GM12878 (cell line): ENCODE results near the gene SCRN1. TPM values are rescaled to one million over a fixed set of nuclear protein-coding genes. Genes with fewer than 3 reads are reported as not detected.

Source experiments
- ATAC-seq: fragments of 200-7000 bp; cut with Tn5 transposase; 3 replicates; pipeline ENCODE4 v1.9.1; 2020; ENCODE audit warnings: mild to moderate bottlenecking, moderate library complexity
- BruUV-seq: library from RNA; stranded (reverse); fragments of 400-500 nt; replicated peaks from 2 replicates; lab custom pipeline; 2021; lab: Mats Ljungman, UMichigan
- CTCF ChIA-PET: fragments of 300-600 bp; sonication (Branson Sonifier 250); formaldehyde crosslinking; extraction: SDS; loops from one replicate; lab custom pipeline; 2021; ENCODE audit warnings: inconsistent platforms; lab: Yijun Ruan, JAX
- POLR2A ChIA-PET: fragments of 350-600 bp; formaldehyde crosslinking; extraction: SDS; loops from one replicate; lab custom pipeline; 2021; ENCODE audit warnings: inconsistent platforms; lab: Charles Lee
- RAD21 ChIA-PET: fragments of 300-600 bp; sonication (Branson Sonifier 250); formaldehyde crosslinking; loops from one replicate; lab custom pipeline; 2023; ENCODE audit warnings: antibody characterized with exemption; ENCODE audit not compliant: unreplicated experiment; lab: Charles Lee
- SMC1A ChIA-PET: fragments of 300-600 bp; sonication (Branson Sonifier 250); formaldehyde crosslinking; loops from one replicate; lab custom pipeline; 2023; ENCODE audit not compliant: unreplicated experiment, uncharacterized antibody; lab: Charles Lee
- DNase-seq: peaks from one replicate; pipeline ENCODE4 v3.0.0-alpha.2; 2011; ENCODE audit warnings: low read depth, low spot score
- FAIRE-seq: peaks from 3 replicates; lab custom pipeline; 2011; peaks lifted over from hg19 to GRCh38; lab: Jason Lieb, UNC
- H2AFZ ChIP-seq: 2 replicates; pipeline ENCODE4 v1.6.0; 2011; ENCODE audit warnings: low read depth, low read length, control low read depth; ENCODE audit not compliant: control insufficient read depth
- H3K27ac ChIP-seq: 2 replicates; pipeline ENCODE4 v1.5.1; 2011; ENCODE audit warnings: control low read depth; ENCODE audit not compliant: control insufficient read depth, insufficient read depth
- H3K27me3 ChIP-seq, 2 experiments: replicated peaks in 1 of 2; 2 replicates each; pipeline versions ENCODE4 v1.6.0 to v1.6.1; 2011; ENCODE audit warnings: low read length in 1 of 2; ENCODE audit not compliant: control insufficient read depth in 2 of 2, insufficient read depth in 2 of 2
- H3K36me3 ChIP-seq, 2 experiments: 2 replicates each; pipeline ENCODE4 v1.5.1; 2011; ENCODE audit warnings: low read length in 1 of 2; ENCODE audit not compliant: control insufficient read depth in 2 of 2, insufficient read depth in 2 of 2
- H3K4me1 ChIP-seq: 2 replicates; pipeline ENCODE4 v1.6.1; 2011; ENCODE audit warnings: mild to moderate bottlenecking, low read length, moderate library complexity, mixed read lengths; ENCODE audit not compliant: control insufficient read depth, insufficient read depth
- H3K4me2 ChIP-seq: 2 replicates; pipeline ENCODE4 v1.6.0; 2011; ENCODE audit warnings: control low read depth; ENCODE audit not compliant: control insufficient read depth, insufficient read depth
- H3K4me3 ChIP-seq: fragments of 200-600 bp; sonication (generic); 2 replicates; pipeline ENCODE4 v1.5.1; 2016
- H3K79me2 ChIP-seq: 2 replicates; pipeline ENCODE4 v1.6.0; 2011; ENCODE audit warnings: low read length; ENCODE audit not compliant: control insufficient read depth, insufficient read depth
- H3K9ac ChIP-seq: 2 replicates; pipeline ENCODE4 v1.8.0; 2011; ENCODE audit warnings: low read length, control low read depth, mixed read lengths; ENCODE audit not compliant: control insufficient read depth, insufficient read depth
- H3K9me3 ChIP-seq: replicated peaks from 3 replicates; pipeline ENCODE4 v1.5.1; 2011; ENCODE audit warnings: mild to moderate bottlenecking, low read length; ENCODE audit not compliant: control insufficient read depth, insufficient read depth
- H4K20me1 ChIP-seq: 2 replicates; pipeline ENCODE4 v1.6.0; 2011; ENCODE audit not compliant: control insufficient read depth, insufficient read depth
- CEBPB ChIP-seq, 2 experiments: fragments of 150-350 bp in 1 of 2; IDR thresholded peaks; 2 replicates each; pipeline ENCODE4 v1.6.1; 2012 to 2014; ENCODE audit warnings: low read depth in 2 of 2, low read length in 2 of 2, borderline replicate concordance in 1 of 2, inconsistent platforms in 1 of 2
- E4F1 ChIP-seq: fragments of 450-650 bp; IDR thresholded peaks from 2 replicates; pipeline ENCODE4 v1.6.1; 2018; ENCODE audit warnings: borderline replicate concordance, mild to moderate bottlenecking; ENCODE audit not compliant: partially characterized antibody
- MYC ChIP-seq: IDR thresholded peaks from 2 replicates; pipeline ENCODE4 v1.6.1; 2011; ENCODE audit warnings: mild to moderate bottlenecking, low read length, moderate library complexity, inconsistent platforms; ENCODE audit not compliant: insufficient read depth, insufficient replicate concordance, insufficient read length, severe bottlenecking
- PBX3 ChIP-seq: IDR thresholded peaks from 2 replicates; pipeline ENCODE4 v1.6.1; 2011; ENCODE audit warnings: mild to moderate bottlenecking, low read depth, low read length, moderate library complexity; ENCODE audit not compliant: insufficient replicate concordance
- PKNOX1 ChIP-seq: fragments of 450-650 bp; IDR thresholded peaks from 2 replicates; pipeline ENCODE4 v1.6.1; 2016; ENCODE audit warnings: mild to moderate bottlenecking
- RELA ChIP-seq: fragments of 450-650 bp; IDR thresholded peaks from 2 replicates; pipeline ENCODE4 v1.8.0; 2014; ENCODE audit warnings: borderline replicate concordance; ENCODE audit not compliant: partially characterized antibody
- SREBF2 ChIP-seq: IDR thresholded peaks from 2 replicates; pipeline ENCODE4 v1.6.1; 2012; ENCODE audit warnings: mild to moderate bottlenecking, low read length
- WRNIP1 ChIP-seq: IDR thresholded peaks from 2 replicates; pipeline ENCODE4 v1.6.1; 2011; ENCODE audit warnings: low read depth, low read length, improper control_type of control experiment, borderline replicate concordance
- ZNF274 ChIP-seq: IDR thresholded peaks from one replicate; pipeline ENCODE4 v1.8.0; 2011; ENCODE audit not compliant: insufficient read length, insufficient read depth
- ZNF592 ChIP-seq: fragments of 450-650 bp; IDR thresholded peaks from 2 replicates; pipeline ENCODE4 v1.6.1; 2017; ENCODE audit warnings: mild to moderate bottlenecking, moderate library complexity
- WGBS: methylation state at CpG from one replicate; pipeline ENCODE4 v1.1.6; 2016; ENCODE audit warnings: low lambda C conversion rate; ENCODE audit not compliant: insufficient replicate concordance, insufficient coverage; ENCODE audit errors: missing lambda C conversion rate; 5-methylcytosine and 5-hydroxymethylcytosine counted together
- in situ Hi-C: fragments of 300-500 bp; cut with MboI; formaldehyde crosslinking; loops from 9 replicates; pipeline ENCODE4 v1.14.3; 2018; ENCODE audit warnings: mixed read lengths
- intact Hi-C: fragments of 100-400 bp; cut with micrococcal nuclease; formaldehyde crosslinking; loops from one replicate; pipeline ENCODE4 v1.14.2; 2022; ENCODE audit not compliant: unreplicated experiment
- polyA plus RNA-seq, 11 experiments: library from polyadenylated mRNA; depleted of rRNA in 4 of 11; unstranded in 6 of 11; stranded (reverse) in 5 of 11; fragments of >200 nt; fragmentation: Nextera tagmentation in 4 of 11; fragmentation: Illumina TruSeq in 1 of 11; extraction: Ambion mirVana in 4 of 11; extraction: Trizol in 1 of 11; gene quantifications; 1 replicate in 1 of 11; 2 replicates in 10 of 11; pipeline versions ENCODE4 v1.2.1 to v1.2.3, GENCODE V29; 2011 to 2016; ENCODE audit warnings: inconsistent platforms in 2 of 11, missing spikeins in 2 of 11, low read depth in 1 of 11
- total RNA-seq, 4 experiments: library from RNA; depleted of rRNA in 3 of 4; stranded (reverse); fragments of >200 nt in 3 of 4; fragmentation: Illumina TruSeq in 1 of 4; extraction: Trizol in 1 of 4; gene quantifications; 2 replicates each; pipeline versions ENCODE4 v1.2.1 to v1.2.3, GENCODE V29; 2013 to 2021

Gene SCRN1
- total and polyA plus RNA-seq, 10 of the 15 experiments (the other 5 are each of a cell fraction or from before 2014, with no cell fraction given) = 11.1 to 67.6 (median 41.7) TPM

- SMC1A ChIA-PET = interaction anchor here (1.5 to 1.9 kb wide), 3 partner anchors 33 to 134 kb away, joined by 5 to 11 read pairs (median 9); no protein-coding TSS in a partner anchor
- H3K79me2 ChIP-seq = peaks cover 30% of the 10 kb centered on the region
- RAD21 ChIA-PET = interaction anchor here (1.3 to 2.0 kb wide), 3 partner anchors 33 to 41 kb away, joined by 4 to 9 read pairs (median 8); partner anchors contain the start of gene SCRN1
- CTCF ChIA-PET = interaction anchor here (1.0 to 2.3 kb wide), 4 partner anchors 33 to 47 kb away, joined by 3 to 20 read pairs (median 6); no protein-coding TSS in a partner anchor
- in situ Hi-C loops (no loop called here), intact Hi-C loops (no loop called here)
- ATAC-seq (peak; percentile 65), DNase-seq (peak; percentile 61), FAIRE-seq (peak; percentile 35)
- no TSS peak for BruUV-seq
- peak within 1 kb of the TSS; percentile 99 for H3K4me2 ChIP-seq
- peak within 1 kb of the TSS; percentile 77 for H3K27ac ChIP-seq
- peak within 1 kb of the TSS; percentile 87 for H2AFZ ChIP-seq
- WGBS = under 1% methylated on average over 61 of the region's 70 CpGs
- peaks cover 7% of the 10 kb centered on the region for H3K4me1 ChIP-seq
- H3K27me3 ChIP-seq = no peaks in the 10 kb centered on the region
- no peaks in the 10 kb centered on the region for H3K9me3 ChIP-seq
- POLR2A ChIA-PET = interaction anchor here (1.3 to 2.0 kb wide), 2 partner anchors 19 to 72 kb away, joined by 4 read pairs; no protein-coding TSS in a partner anchor
- peak within 1 kb of the TSS; percentile 76 for H3K4me3 ChIP-seq
- no peaks in the 10 kb centered on the region for H3K36me3 ChIP-seq
- peak within 1 kb of the TSS; percentile 86 for H3K9ac ChIP-seq
- no peaks in the 10 kb centered on the region for H4K20me1 ChIP-seq
- TF ChIP-seq ZNF592 (no peak), RELA (no peak), SREBF2 (no peak), PBX3 (no peak), ZNF274 (no peak), E4F1 (peak; percentile 77), CEBPB (IDR thresholded peaks at IDR 0.05; ENCODE audit: borderline replicate concordance in 1 of 2, low read depth in 2 of 2, low read length in 2 of 2) (no peak), WRNIP1 (no peak), PKNOX1 (no peak; the same call in 1 of the 2 replicates), MYC (no peak)
Measured at GRCh38 chr7:30028216-30028748, 38.7 kb upstream of the SCRN1 start, which contains the start of gene PLEKHA8. Gene PLEKHA8, plus strand, starts transcription at chr7:30028412. Its CDS starts 351 bp downstream, at chr7:30028763.
